Nephron progenitor cell (in vitro differentiated cells): ENCODE measurements around the gene PRUNE2.

Source experiments
- DNase-seq: peaks from one replicate; pipeline ENCODE4 v3.0.0; 2021
- H3K27ac Mint-ChIP-seq: 2 replicates; pipeline ENCODE4 v1.8.0; 2021; ENCODE audit warnings: mild to moderate bottlenecking, moderate library complexity, mixed read lengths
- H3K27me3 Mint-ChIP-seq: 2 replicates; pipeline ENCODE4 v1.8.0; 2021; ENCODE audit warnings: mild to moderate bottlenecking, low read depth, mixed read lengths; ENCODE audit not compliant: poor library complexity
- H3K36me3 Mint-ChIP-seq: 2 replicates; pipeline ENCODE4 v1.8.0; 2021; ENCODE audit warnings: low read depth, mixed read lengths
- H3K4me1 Mint-ChIP-seq: 2 replicates; pipeline ENCODE4 v1.8.0; 2021; ENCODE audit warnings: mixed read lengths
- H3K4me3 Mint-ChIP-seq: 2 replicates; pipeline ENCODE4 v1.8.0; 2021; ENCODE audit warnings: mild to moderate bottlenecking, moderate library complexity, mixed read lengths
- H3K9me3 Mint-ChIP-seq: 2 replicates; pipeline ENCODE4 v1.8.0; 2021; ENCODE audit warnings: mild to moderate bottlenecking, moderate library complexity, mixed read lengths
- TF ChIP-seq, protein P1 (sequence below): fragments of 200-600 bp; sonication (generic); IDR thresholded peaks from 2 replicates; pipeline ENCODE4 v1.5.0; 2021; ENCODE audit warnings: antibody characterized with exemption

The PRUNE2 gene

DNA sequence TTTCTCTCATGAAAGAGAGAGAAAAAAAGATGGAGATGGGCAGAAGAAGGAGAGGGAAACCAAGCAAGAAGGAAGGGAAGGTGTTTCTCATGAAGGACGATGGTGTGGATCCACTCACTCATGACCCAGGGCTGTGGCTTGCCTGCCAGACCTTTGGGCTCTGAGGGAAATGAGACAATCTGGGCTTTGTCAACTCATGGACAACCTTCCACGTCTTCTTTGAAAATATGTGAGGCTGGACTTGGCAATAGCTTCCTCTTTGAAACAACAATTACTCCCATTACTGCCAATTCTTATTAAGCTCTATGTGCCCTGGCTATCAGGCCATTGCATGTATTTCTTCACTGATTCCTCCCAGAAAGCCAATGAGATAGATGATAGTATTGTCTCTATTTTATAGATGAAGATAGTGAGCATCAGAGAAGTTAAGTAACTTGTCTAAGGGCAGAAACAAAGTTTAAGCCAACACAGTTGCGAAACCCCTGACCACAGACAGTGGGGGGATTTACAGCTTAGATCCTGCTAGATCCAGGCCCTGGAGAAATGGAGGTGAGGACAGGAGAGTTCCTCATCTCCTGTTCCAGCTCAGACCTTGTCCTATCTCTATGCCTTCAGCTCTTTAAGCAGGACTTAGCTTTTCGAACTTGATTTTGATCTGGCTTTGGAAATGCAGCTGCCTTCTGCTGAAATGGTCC, 314.5 kb downstream of the PRUNE2 start:
- no peaks in the 10 kb centered on the region for H3K9me3 Mint-ChIP-seq
- no peak overlapping the region for H3K4me3 Mint-ChIP-seq
- TF ChIP-seq, protein P1, sequence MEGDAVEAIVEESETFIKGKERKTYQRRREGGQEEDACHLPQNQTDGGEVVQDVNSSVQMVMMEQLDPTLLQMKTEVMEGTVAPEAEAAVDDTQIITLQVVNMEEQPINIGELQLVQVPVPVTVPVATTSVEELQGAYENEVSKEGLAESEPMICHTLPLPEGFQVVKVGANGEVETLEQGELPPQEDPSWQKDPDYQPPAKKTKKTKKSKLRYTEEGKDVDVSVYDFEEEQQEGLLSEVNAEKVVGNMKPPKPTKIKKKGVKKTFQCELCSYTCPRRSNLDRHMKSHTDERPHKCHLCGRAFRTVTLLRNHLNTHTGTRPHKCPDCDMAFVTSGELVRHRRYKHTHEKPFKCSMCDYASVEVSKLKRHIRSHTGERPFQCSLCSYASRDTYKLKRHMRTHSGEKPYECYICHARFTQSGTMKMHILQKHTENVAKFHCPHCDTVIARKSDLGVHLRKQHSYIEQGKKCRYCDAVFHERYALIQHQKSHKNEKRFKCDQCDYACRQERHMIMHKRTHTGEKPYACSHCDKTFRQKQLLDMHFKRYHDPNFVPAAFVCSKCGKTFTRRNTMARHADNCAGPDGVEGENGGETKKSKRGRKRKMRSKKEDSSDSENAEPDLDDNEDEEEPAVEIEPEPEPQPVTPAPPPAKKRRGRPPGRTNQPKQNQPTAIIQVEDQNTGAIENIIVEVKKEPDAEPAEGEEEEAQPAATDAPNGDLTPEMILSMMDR: no peak
- peak overlapping the region; percentile 92 for H3K27ac Mint-ChIP-seq
- H3K36me3 Mint-ChIP-seq: no peaks in the 10 kb centered on the region
- H3K27me3 Mint-ChIP-seq: peaks cover 2% of the 10 kb centered on the region
- no peak for DNase-seq
- H3K4me1 Mint-ChIP-seq: peaks cover 59% of the 10 kb centered on the region

DNA sequence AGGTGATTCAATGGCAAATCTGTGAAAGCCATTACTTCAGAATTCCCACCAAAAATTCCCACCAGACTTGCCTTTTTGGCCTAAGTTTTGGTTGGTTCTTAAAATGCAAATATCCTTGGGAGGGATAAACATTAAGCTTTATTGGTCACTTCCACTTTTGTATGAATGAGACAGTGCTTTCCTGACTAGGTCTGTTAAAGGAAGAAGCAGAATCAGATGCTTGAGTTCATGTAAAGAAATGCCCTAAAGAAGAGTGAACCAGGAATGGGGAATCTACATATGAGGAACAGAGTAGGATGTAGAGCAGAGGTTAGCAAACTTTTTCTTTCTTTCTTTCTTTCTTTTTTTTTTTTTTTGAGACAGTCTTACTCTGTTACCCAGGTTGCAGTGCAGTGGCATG, 317.6 kb downstream of the PRUNE2 start:
- Mint-ChIP-seq H3K27me3 (peaks cover 7% of the 10 kb centered on the region), H3K27ac (no peak overlapping the region), H3K9me3 (no peaks in the 10 kb centered on the region), H3K4me3 (no peak overlapping the region), H3K4me1 (peaks cover 32% of the 10 kb centered on the region), H3K36me3 (no peaks in the 10 kb centered on the region)
- TF ChIP-seq, protein P1: no peak
- no peak for DNase-seq

DNA sequence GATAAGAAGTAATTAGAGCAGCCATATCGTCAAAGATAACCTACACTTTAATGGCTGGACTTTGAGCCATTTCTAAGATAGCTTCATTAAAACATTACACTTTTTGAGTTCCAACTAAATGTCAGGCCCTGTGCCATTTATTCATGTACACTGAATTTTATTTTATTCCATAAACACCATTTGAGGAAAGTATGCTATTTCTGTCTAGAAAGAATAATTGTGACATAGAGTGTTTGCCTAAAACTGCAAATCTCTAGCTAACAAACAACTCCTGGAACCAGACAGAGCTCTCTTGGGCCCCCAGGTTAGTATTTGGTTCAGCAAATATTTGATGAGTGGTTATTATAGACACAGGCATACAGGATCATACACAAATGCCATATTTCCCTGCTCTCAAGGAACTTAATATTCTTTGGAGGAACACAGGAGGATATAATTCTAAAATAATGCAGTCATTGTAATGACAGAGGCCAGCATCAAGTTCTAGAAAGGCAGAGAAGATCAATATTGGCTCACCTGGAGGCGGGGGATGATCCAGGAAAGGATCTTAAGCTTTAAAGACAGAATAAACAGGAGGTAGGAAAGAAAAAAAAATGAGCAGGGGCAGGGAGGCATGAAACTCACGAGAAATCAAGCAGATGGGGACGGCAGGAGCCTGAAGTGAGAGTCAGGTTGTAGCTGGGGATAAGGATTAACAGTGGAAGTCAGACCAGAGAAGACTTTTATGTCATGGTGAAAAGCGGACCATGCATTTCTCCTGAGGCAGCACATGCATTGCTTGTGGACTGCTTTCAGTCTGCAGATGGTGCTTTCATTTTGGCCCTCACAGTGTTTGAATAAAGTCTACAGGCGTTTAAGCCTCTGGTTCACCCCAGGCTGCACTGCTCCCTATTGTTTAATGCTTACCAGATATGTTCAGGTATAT, 319.3 kb downstream of the PRUNE2 start:
- no peak overlapping the region for H3K4me3 Mint-ChIP-seq

DNA sequence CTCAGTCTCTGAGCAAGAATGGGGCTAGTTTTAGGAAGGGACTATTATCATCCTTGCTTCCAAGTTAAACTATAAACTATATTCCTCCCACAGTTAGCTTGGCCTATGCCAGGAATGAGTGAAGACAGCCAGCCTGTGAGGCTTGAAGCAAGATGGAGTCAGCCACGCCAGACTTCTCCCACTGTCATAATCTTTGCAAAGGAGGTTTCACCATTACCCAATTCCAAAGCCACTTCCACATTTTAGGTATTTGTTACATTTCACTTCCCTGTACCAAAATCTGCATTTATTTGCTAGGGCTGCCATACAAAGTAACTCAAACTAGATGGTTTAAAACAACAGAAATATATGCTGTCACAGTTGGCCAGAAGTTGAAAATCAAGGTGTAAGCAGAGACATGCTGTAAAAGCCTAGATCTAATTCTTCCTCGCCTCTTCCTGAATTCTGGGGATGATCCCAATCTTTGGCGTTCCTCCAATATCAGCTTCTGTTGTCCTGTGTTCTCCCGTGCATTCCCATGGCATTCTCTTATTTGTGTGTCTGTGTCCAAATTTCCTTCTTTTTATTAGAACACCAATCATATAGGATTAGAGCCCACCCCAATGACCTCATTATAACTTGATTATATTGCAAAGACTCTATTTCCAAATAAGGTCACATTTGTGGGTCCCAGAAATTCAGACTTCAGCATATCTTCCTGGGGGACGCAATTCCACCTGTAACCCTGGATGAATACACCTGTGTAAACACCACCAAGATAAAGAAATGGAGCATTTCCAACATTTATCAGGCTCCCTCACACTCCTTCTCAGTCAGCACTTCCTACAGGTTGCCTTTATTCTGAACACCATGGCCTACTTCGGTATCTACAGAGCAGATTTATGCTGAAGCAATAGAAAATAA, 320.2 kb downstream of the PRUNE2 start:
- Mint-ChIP-seq H3K27me3 (peaks cover 7% of the 10 kb centered on the region), H3K4me3 (no peak overlapping the region), H3K4me1 (peaks cover 23% of the 10 kb centered on the region), H3K9me3 (no peaks in the 10 kb centered on the region), H3K36me3 (no peaks in the 10 kb centered on the region), H3K27ac (no peak overlapping the region)
- TF ChIP-seq, protein P1: no peak
- DNase-seq: no peak

More for the DNA sequence above, 319.3 kb downstream of the PRUNE2 start:
- TF ChIP-seq, protein P1: no peak
- Mint-ChIP-seq H3K27ac (peak overlapping the region; percentile 41), H3K9me3 (no peaks in the 10 kb centered on the region), H3K27me3 (peaks cover 7% of the 10 kb centered on the region), H3K36me3 (no peaks in the 10 kb centered on the region), H3K4me1 (peaks cover 25% of the 10 kb centered on the region)
- DNase-seq: no peak

DNA sequence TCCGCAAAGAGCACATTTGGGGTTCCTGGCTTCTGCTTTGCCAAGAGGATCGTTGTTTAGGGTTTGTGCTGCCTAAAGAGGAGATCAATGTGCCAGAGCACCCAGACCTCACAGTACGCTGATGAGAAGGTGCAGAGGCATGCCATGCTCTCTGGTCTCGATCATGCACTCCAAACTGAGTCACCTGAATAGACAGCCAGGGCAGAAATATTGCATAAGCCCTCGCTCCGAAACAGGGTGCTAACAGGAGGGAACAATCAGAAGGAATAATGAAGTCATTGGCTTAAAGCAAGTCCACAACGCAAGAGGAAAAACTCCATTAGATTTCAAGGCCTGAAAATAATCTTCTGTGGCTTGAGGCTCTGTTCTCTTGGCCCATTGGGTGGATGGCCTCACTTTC, 322.7 kb downstream of the PRUNE2 start:
- TF ChIP-seq, protein P1: no peak
- H3K36me3 Mint-ChIP-seq: no peaks in the 10 kb centered on the region
- H3K9me3 Mint-ChIP-seq: no peaks in the 10 kb centered on the region

More for the DNA sequence above, 322.7 kb downstream of the PRUNE2 start:
- peaks cover 38% of the 10 kb centered on the region for H3K4me1 Mint-ChIP-seq
- no peak for DNase-seq
- no peak overlapping the region for H3K27ac Mint-ChIP-seq
- peaks cover 7% of the 10 kb centered on the region for H3K27me3 Mint-ChIP-seq
- H3K4me3 Mint-ChIP-seq: no peak overlapping the region
